Lower leg skin (tissue), 4 donors: ENCODE data around the gene ALDH1A3. TPM values are rescaled to one million over a fixed set of nuclear protein-coding genes. Genes with fewer than 3 reads are reported as not detected.

Experiments used
- DNase-seq, 2 donors: peaks; one replicate each; pipeline ENCODE4 v3.0.0-alpha.2; 2019; ENCODE audit warnings: low spot score in 2 of 2
- H3K4me3 ChIP-seq: fragments of 200-600 bp; sonication (generic); 2 replicates; pipeline ENCODE4 v1.5.1; 2017; ENCODE audit warnings: mild to moderate bottlenecking, low read depth; ENCODE audit not compliant: poor library complexity, severe bottlenecking
- CTCF ChIP-seq, 3 donors: fragments of 450-650 bp; IDR thresholded peaks; one replicate each; pipeline ENCODE4 v1.5.1; 2016; ENCODE audit warnings: antibody characterized with exemption in 3 of 3, mild to moderate bottlenecking in 3 of 3, moderate library complexity in 2 of 3
- POLR2A ChIP-seq, 2 donors: fragments of 450-650 bp; IDR thresholded peaks; one replicate each; pipeline ENCODE4 v1.6.1; 2016 to 2017; ENCODE audit warnings: antibody characterized with exemption in 2 of 2, mild to moderate bottlenecking in 1 of 2, moderate library complexity in 1 of 2
- whole genome bisulfite sequencing, 2 donors: methylation state at CpG; one replicate each; pipeline ENCODE4 v1.1.5; 2018; 5-methylcytosine and 5-hydroxymethylcytosine counted together
- intact Hi-C: fragments of 100-400 bp; cut with DNase I; formaldehyde crosslinking; loops from one replicate; pipeline ENCODE4 v1.15.0; 2023; ENCODE audit warnings: low total_unique reads
- total RNA-seq, 4 donors: library from RNA; depleted of rRNA; stranded (reverse); fragments of >200 nt; gene quantifications; one replicate each; pipeline ENCODE4 v1.1.0, GENCODE V29; 2016

The ALDH1A3 gene
- total RNA-seq, 4 donors from 2014 or later: 3.3 to 24.5 (median 8.7) TPM

GRCh38 chr15:100934726-100935125, 55.1 kb downstream of the ALDH1A3 start:
- TF ChIP-seq POLR2A (IDR thresholded peaks at IDR 0.05): no peak
- no peak for TF ChIP-seq CTCF (IDR thresholded peaks at IDR 0.05)
- no peak overlapping the region for H3K4me3 ChIP-seq
- DNase-seq: no peak
- intact Hi-C loops: no loop called here

GRCh38 chr15:100937171-100937570, 57.5 kb downstream of the ALDH1A3 start:
- intact Hi-C loops: no loop called here
- no peak overlapping the region for H3K4me3 ChIP-seq
- WGBS, 2 donors: 90 to 94% methylated on average over 4 of the region's 4 CpGs
- no peak for DNase-seq
- TF ChIP-seq CTCF (IDR thresholded peaks at IDR 0.05) (no peak), POLR2A (IDR thresholded peaks at IDR 0.05) (no peak)

GRCh38 chr15:100939791-100940190, 60.2 kb downstream of the ALDH1A3 start:
- 80 to 87% methylated on average over 4 of the region's 4 CpGs for WGBS, 2 donors
- H3K4me3 ChIP-seq: no peak overlapping the region
- TF ChIP-seq CTCF (IDR thresholded peaks at IDR 0.05): no peak
- no peak for TF ChIP-seq POLR2A (IDR thresholded peaks at IDR 0.05)
- intact Hi-C loops: no loop called here
- no peak for DNase-seq

GRCh38 chr15:100940767-100941379, 61.2 kb downstream of the ALDH1A3 start:
- 81 to 88% methylated on average over 2 of the region's 2 CpGs for WGBS, 2 donors
- intact Hi-C loops: no loop called here
- DNase-seq: no peak
- no peak overlapping the region for H3K4me3 ChIP-seq
- no peak for TF ChIP-seq POLR2A (IDR thresholded peaks at IDR 0.05)
- no peak for TF ChIP-seq CTCF (IDR thresholded peaks at IDR 0.05)

- no peak for DNase-seq
- TF ChIP-seq POLR2A (IDR thresholded peaks at IDR 0.05): no peak
- TF ChIP-seq CTCF (IDR thresholded peaks at IDR 0.05): no peak
- H3K4me3 ChIP-seq: no peak overlapping the region
- intact Hi-C loops: no loop called here
- WGBS, 2 donors: 75 to 80% methylated on average over 9 to 10 of the region's 10 CpGs
Measured at GRCh38 chr15:100941536-100941935, 61.9 kb downstream of the ALDH1A3 start.
